NT2/D1 (cell line): ENCODE data around the gene GPR17.

Source experiments
- SUZ12 ChIP-seq: IDR thresholded peaks from 2 replicates; pipeline ENCODE4 v1.6.1; 2011; ENCODE audit not compliant: insufficient read length, insufficient read depth; ENCODE audit errors: extremely low read depth
- YY1 ChIP-seq: IDR thresholded peaks from 2 replicates; pipeline ENCODE4 v1.6.1; 2011; ENCODE audit not compliant: insufficient read length, insufficient read depth
- ZNF274 ChIP-seq: IDR thresholded peaks from 2 replicates; pipeline ENCODE4 v1.6.1; 2011; ENCODE audit warnings: mild to moderate bottlenecking, low read depth, low read length

GRCh38 chr2:127614731-127615130, 31.2 kb upstream of the GPR17 start:
- TF ChIP-seq SUZ12: no peak
- no peak for TF ChIP-seq YY1
- no peak for TF ChIP-seq ZNF274
